T-cell (primary cell): ENCODE data around the gene SLC15A4. TPM values are rescaled to one million over a fixed set of nuclear protein-coding genes. Genes with fewer than 3 reads are reported as not detected.

ENCODE experiments used
- ATAC-seq, 4 experiments: fragments of 200-7000 bp in 3 of 4; fragments of 150-1000 bp in 1 of 4; cut with Tn5 transposase; replicated peaks in 1 of 4; 1 replicate in 3 of 4; 2 replicates in 1 of 4; pipeline ENCODE4 v1.10.0; 2021; ENCODE audit warnings: moderate library complexity in 3 of 4, mild to moderate bottlenecking in 2 of 4, moderate number of reproducible peaks in 1 of 4
- CTCF ChIA-PET, 2 donors: fragments of 300-600 bp; sonication (Branson Sonifier 250); formaldehyde crosslinking; loops; one replicate each; lab custom pipeline; 2022; ENCODE audit warnings: antibody characterized with exemption in 2 of 2; lab: Charles Lee
- POLR2A ChIA-PET, 2 donors: fragments of 300-600 bp; sonication (Branson Sonifier 250); formaldehyde crosslinking; loops; one replicate each; lab custom pipeline; 2022; ENCODE audit warnings: antibody characterized with exemption in 2 of 2; lab: Charles Lee
- DNase-seq, 35 experiments: peaks; one replicate each; pipeline versions ENCODE4 v3.0.0 to v3.0.0-alpha.2; 2013 to 2023
- H3K27ac ChIP-seq: one replicate; pipeline ENCODE4 v1.5.1; 2013; ENCODE audit warnings: low read length
- H3K27me3 ChIP-seq, 2 experiments: replicated peaks in 1 of 2; 1 replicate in 1 of 2; 2 replicates in 1 of 2; pipeline versions ENCODE4 v1.6.1 to v1.7.0; 2013; ENCODE audit warnings: low read length in 1 of 2, mixed read lengths in 1 of 2; ENCODE audit not compliant: control insufficient read depth in 2 of 2, insufficient read depth in 2 of 2; ENCODE audit errors: extremely low read depth in 1 of 2
- H3K36me3 ChIP-seq, 2 donors: 1 replicate in 1 of 2; 2 replicates in 1 of 2; pipeline versions ENCODE4 v1.6.1 to v1.7.0; 2013; ENCODE audit warnings: low read length in 1 of 2; ENCODE audit not compliant: control insufficient read depth in 2 of 2, insufficient read depth in 1 of 2; ENCODE audit errors: extremely low read depth in 1 of 2
- H3K4me1 ChIP-seq, 2 experiments: 1 replicate in 1 of 2; 2 replicates in 1 of 2; pipeline versions ENCODE4 v1.6.1 to v1.7.0; 2013; ENCODE audit warnings: low read length in 2 of 2, mixed read lengths in 1 of 2; ENCODE audit not compliant: insufficient read depth in 2 of 2, control insufficient read depth in 1 of 2; ENCODE audit errors: extremely low read depth in 1 of 2
- H3K4me3 ChIP-seq, 2 donors: 1 replicate in 1 of 2; 2 replicates in 1 of 2; pipeline versions ENCODE4 v1.5.1 to v1.7.0; 2013; ENCODE audit warnings: mild to moderate bottlenecking in 2 of 2, low read length in 1 of 2, moderate library complexity in 1 of 2; ENCODE audit not compliant: control insufficient read depth in 1 of 2; ENCODE audit errors: extremely low read depth in 1 of 2
- H3K9me3 ChIP-seq: 2 replicates; pipeline ENCODE4 v1.7.0; 2013
- H3K27ac Mint-ChIP-seq, 2 donors: one replicate each; pipeline ENCODE4 v1.8.0; 2020 to 2021; ENCODE audit warnings: mild to moderate bottlenecking in 2 of 2, mixed read lengths in 2 of 2
- H3K27me3 Mint-ChIP-seq, 2 donors: one replicate each; pipeline ENCODE4 v1.8.0; 2021 to 2022; ENCODE audit warnings: mixed read lengths in 2 of 2
- H3K36me3 Mint-ChIP-seq: one replicate; pipeline ENCODE4 v1.8.0; 2021; ENCODE audit warnings: mixed read lengths
- H3K4me1 Mint-ChIP-seq, 3 donors: one replicate each; pipeline ENCODE4 v1.8.0; 2020 to 2022; ENCODE audit warnings: mixed read lengths in 3 of 3, mild to moderate bottlenecking in 1 of 3
- H3K4me3 Mint-ChIP-seq, 3 donors: one replicate each; pipeline ENCODE4 v1.8.0; 2020 to 2022; ENCODE audit warnings: mild to moderate bottlenecking in 3 of 3, mixed read lengths in 3 of 3, moderate library complexity in 3 of 3
- H3K9me3 Mint-ChIP-seq, 3 donors: one replicate each; pipeline ENCODE4 v1.8.0; 2020 to 2022; ENCODE audit warnings: mixed read lengths in 3 of 3
- WGBS: methylation state at CpG from one replicate; pipeline ENCODE4 v1.1.5; 2013; ENCODE audit warnings: missing lambda C conversion rate; ENCODE audit not compliant: insufficient coverage; 5-methylcytosine and 5-hydroxymethylcytosine counted together
- total RNA-seq, 35 experiments: library from RNA in 6 of 35; stranded (reverse) in 6 of 35; fragments of 120-200 nt in 1 of 35; gene quantifications; one replicate each; pipeline versions ENCODE4 v1.2.1 to v1.2.4 and lab custom pipeline; 2013 to 2026

The SLC15A4 gene
- total RNA-seq, 5 donors from 2014 or later (not counting 1 experiment from before 2014, with no cell fraction given), result 17.6 to 31.0 (median 20.9) TPM

DNA sequence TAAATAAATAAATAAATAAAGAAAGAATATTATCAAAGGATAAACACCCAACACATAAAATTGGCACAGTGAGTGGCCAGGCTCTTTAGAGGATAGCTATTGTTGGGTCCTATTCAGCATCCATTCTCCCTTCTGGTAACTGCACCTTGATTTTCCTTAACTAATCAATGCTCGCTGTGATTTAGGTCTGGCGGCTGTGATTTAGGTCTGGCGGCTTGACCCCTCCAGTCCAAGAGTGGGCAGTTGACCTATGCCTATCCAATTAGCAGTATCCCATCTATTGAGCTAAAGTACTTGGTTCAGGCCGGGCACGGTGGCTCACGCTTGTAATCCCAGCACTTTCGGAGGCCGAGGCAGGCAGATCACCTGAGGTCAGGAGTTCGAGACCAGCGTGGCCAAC lies 9.7 kb upstream of the SLC15A4 start:
- no peaks in the 10 kb centered on the region for H3K36me3 ChIP-seq

DNA sequence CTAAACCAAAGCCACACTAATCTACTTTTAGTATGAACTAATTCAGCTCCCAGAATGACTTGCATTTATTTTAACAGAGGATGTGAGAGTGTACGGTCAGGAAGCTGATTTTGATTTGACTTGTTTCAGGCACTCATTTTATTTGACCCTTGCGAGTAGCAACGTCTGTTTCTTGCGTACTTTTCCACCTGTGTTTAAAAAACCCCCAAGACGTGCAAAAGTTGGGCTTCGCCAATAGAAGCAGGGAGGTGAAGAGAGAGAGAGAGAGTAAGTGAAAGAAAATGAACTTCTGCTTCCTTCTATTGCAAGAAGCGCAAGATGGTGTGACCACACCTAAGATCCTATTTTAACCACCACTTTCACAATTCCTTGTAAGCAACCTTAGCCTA lies 6.7 kb upstream of the SLC15A4 start:
- Histone ChIP-seq H3K27ac (peak overlapping the region; percentile 0), H3K9me3 (no peaks in the 10 kb centered on the region), H3K4me1 (peaks cover 0 to 7% of the 10 kb centered on the region in 2 experiments), H3K27me3 (no peaks in the 10 kb centered on the region), H3K36me3 (no peaks in the 10 kb centered on the region), H3K4me3 (no peak overlapping the region)
- Mint-ChIP-seq H3K9me3 (peaks cover 0 to 7% (median 0%) of the 10 kb centered on the region in 3 donors), H3K4me1 (peaks cover 2 to 16% (median 13%) of the 10 kb centered on the region in 3 donors), H3K27me3 (peaks cover 2 to 8% of the 10 kb centered on the region in 2 donors), H3K36me3 (no peaks in the 10 kb centered on the region), H3K4me3 (no peak overlapping the region), H3K27ac (peak overlapping the region in 1 of 2 donors; percentile 69)
- POLR2A ChIA-PET, result no interaction called here
- CTCF ChIA-PET, result interaction anchor here in 1 of 2 donors (0.6 kb wide), 1 partner anchor 11 kb away, joined by 3 read pairs; no protein-coding TSS in a partner anchor
- DNase-seq (no peak), ATAC-seq (no peak)
- WGBS, result 26% methylated on average over 6 of the region's 7 CpGs

More for the DNA sequence above, 9.7 kb upstream of the SLC15A4 start:
- no peaks in the 10 kb centered on the region for H3K36me3 Mint-ChIP-seq
- Histone ChIP-seq H3K27me3 (peaks cover 0 to 3% of the 10 kb centered on the region in 2 experiments), H3K4me1 (peaks cover 0 to 7% of the 10 kb centered on the region in 2 experiments), H3K4me3 (no peak overlapping the region), H3K27ac (no peak overlapping the region), H3K9me3 (no peaks in the 10 kb centered on the region)
- H3K27me3 Mint-ChIP-seq, result peaks cover 0 to 14% of the 10 kb centered on the region in 2 donors
- POLR2A ChIA-PET, result no interaction called here
- no peaks in the 10 kb centered on the region for H3K9me3 Mint-ChIP-seq
- H3K4me1 Mint-ChIP-seq, result peaks cover 2 to 16% (median 13%) of the 10 kb centered on the region in 3 donors
- CTCF ChIA-PET, result no interaction called here
- H3K4me3 Mint-ChIP-seq, result no peak overlapping the region
- WGBS, result 98% methylated on average over 10 of the region's 10 CpGs
- ATAC-seq, result no peak
- H3K27ac Mint-ChIP-seq, result no peak overlapping the region
- no peak for DNase-seq

DNA sequence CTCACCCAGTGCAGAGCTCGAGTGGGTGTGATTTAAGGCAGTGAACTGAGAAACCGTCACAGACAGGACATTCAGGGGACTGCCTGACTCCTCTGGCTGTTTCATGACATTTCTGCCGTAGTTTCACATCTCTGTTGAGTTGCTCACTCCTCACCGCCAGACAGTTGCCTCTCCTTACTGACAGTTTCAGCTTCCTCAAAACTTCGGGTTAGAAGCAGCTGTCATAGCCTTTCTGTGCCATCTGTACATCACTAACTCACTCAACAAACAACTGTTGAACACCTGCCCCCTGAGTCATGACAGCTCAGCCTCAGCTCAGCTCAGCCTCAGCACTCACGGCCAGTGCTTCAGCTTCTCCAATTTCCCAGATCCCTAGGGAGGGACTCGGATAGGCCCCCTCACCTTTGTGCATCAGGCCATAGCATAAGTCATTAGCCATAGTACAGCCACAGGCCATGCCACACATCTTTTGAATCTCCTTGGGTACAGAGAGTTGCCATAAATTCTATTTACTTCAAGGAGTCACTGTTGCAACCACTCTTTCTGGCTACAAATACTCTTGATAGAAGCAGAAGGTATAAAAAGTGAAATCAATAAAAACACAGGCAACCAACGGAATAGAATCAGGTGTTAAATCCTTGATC lies 6.2 kb upstream of the SLC15A4 start:
- H3K27ac Mint-ChIP-seq, result peak overlapping the region in 1 of 2 donors; percentile 50
- CTCF ChIA-PET, result interaction anchor here in 1 of 2 donors (0.5 to 0.6 kb wide), 2 partner anchors 11 to 26 kb away, joined by 3 to 6 read pairs; no protein-coding TSS in a partner anchor
- Histone ChIP-seq H3K9me3 (no peaks in the 10 kb centered on the region), H3K27me3 (no peaks in the 10 kb centered on the region), H3K4me3 (no peak overlapping the region), H3K4me1 (peaks cover 0 to 7% of the 10 kb centered on the region in 2 experiments), H3K27ac (peak overlapping the region; percentile 0), H3K36me3 (no peaks in the 10 kb centered on the region)
- ATAC-seq, result peak in 3 of 4 experiments; percentile 9 to 29 (median 29)
- H3K9me3 Mint-ChIP-seq, result peaks cover 0 to 7% (median 0%) of the 10 kb centered on the region in 3 donors
- peaks cover 3 to 8% of the 10 kb centered on the region in 2 donors for H3K27me3 Mint-ChIP-seq
- POLR2A ChIA-PET, result no interaction called here
- H3K4me3 Mint-ChIP-seq, result no peak overlapping the region
- DNase-seq, result peak in 1 of 35 experiments; percentile 33
- WGBS, result 35% methylated on average over 6 of the region's 8 CpGs
- no peaks in the 10 kb centered on the region for H3K36me3 Mint-ChIP-seq
- peaks cover 2 to 17% (median 15%) of the 10 kb centered on the region in 3 donors for H3K4me1 Mint-ChIP-seq

DNA sequence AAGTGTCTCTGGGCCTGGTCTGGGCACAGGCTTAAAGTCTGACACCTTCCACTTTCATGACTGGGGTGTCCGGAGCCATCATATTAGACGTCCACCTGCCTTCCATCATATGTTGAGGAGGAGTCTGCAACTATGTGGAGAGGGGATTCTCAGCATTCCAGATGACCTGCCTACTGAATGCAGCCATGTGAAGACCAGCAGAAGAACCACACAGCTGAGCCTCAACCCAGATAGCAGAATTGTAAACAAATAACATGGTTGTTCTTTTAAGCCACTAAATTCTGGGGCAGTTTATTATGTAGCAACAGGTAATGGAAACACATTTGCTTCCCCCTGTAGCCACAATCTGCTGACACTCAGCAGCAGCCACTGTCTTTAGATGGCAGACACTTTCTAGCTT lies 4.0 kb upstream of the SLC15A4 start:
- CTCF ChIA-PET, result no interaction called here
- H3K4me1 ChIP-seq, result peaks cover 2 to 21% of the 10 kb centered on the region in 2 experiments
- no peak overlapping the region for H3K4me3 ChIP-seq
- H3K9me3 ChIP-seq, result no peaks in the 10 kb centered on the region
- POLR2A ChIA-PET, result no interaction called here
- ATAC-seq, result no peak
- Mint-ChIP-seq H3K9me3 (peaks cover 0 to 7% (median 0%) of the 10 kb centered on the region in 3 donors), H3K4me3 (no peak overlapping the region), H3K27me3 (peaks cover 4 to 8% of the 10 kb centered on the region in 2 donors), H3K27ac (no peak overlapping the region), H3K4me1 (peaks cover 4 to 23% (median 17%) of the 10 kb centered on the region in 3 donors), H3K36me3 (no peaks in the 10 kb centered on the region)
- H3K36me3 ChIP-seq, result no peaks in the 10 kb centered on the region
- DNase-seq, result no peak
- WGBS, result no CpG with 5 or more reads among the region's 2 CpGs
- no peak overlapping the region for H3K27ac ChIP-seq
- peaks cover 0 to 7% of the 10 kb centered on the region in 2 experiments for H3K27me3 ChIP-seq

DNA sequence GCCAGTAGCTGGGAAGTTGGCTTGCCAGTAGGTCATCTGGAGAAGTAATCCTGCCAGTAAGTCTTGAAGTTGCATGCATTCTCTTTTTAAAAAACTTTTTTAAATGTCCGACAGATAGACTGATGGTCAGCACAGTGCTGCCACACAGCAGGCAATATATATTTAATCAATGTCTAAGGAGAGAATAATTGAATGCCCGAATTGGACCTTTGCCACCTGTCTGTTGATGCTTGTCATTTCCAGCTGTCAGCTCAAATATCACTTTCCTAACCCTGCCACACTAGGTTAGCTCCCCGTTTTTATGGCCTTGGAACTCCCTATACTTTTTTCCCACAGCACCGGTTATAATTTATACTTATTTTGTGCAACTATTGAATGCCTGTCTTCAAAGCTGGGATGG lies 2.1 kb upstream of the SLC15A4 start:
- H3K36me3 ChIP-seq, result no peaks in the 10 kb centered on the region
- H3K36me3 Mint-ChIP-seq, result peaks cover 7% of the 10 kb centered on the region
- CTCF ChIA-PET, result interaction anchor here in 1 of 2 donors (0.7 kb wide), 1 partner anchor 96 kb away, joined by 3 read pairs; no protein-coding TSS in a partner anchor
- H3K4me1 ChIP-seq, result peaks cover 7 to 40% of the 10 kb centered on the region in 2 experiments
- H3K27ac Mint-ChIP-seq, result no peak overlapping the region
- POLR2A ChIA-PET, result no interaction called here
- peaks cover 0 to 7% (median 0%) of the 10 kb centered on the region in 3 donors for H3K9me3 Mint-ChIP-seq
- H3K27me3 Mint-ChIP-seq, result peaks cover 4 to 8% of the 10 kb centered on the region in 2 donors
- DNase-seq (no peak), ATAC-seq (no peak)
- no CpG with 5 or more reads among the region's 4 CpGs for WGBS
- H3K4me1 Mint-ChIP-seq, result peaks cover 18 to 38% (median 32%) of the 10 kb centered on the region in 3 donors
- peak overlapping the region in 1 of 3 donors; percentile 34 for H3K4me3 Mint-ChIP-seq
- no peak overlapping the region for H3K4me3 ChIP-seq
- no peaks in the 10 kb centered on the region for H3K9me3 ChIP-seq
- peaks cover 0 to 7% of the 10 kb centered on the region in 2 experiments for H3K27me3 ChIP-seq
- no peak overlapping the region for H3K27ac ChIP-seq

DNA sequence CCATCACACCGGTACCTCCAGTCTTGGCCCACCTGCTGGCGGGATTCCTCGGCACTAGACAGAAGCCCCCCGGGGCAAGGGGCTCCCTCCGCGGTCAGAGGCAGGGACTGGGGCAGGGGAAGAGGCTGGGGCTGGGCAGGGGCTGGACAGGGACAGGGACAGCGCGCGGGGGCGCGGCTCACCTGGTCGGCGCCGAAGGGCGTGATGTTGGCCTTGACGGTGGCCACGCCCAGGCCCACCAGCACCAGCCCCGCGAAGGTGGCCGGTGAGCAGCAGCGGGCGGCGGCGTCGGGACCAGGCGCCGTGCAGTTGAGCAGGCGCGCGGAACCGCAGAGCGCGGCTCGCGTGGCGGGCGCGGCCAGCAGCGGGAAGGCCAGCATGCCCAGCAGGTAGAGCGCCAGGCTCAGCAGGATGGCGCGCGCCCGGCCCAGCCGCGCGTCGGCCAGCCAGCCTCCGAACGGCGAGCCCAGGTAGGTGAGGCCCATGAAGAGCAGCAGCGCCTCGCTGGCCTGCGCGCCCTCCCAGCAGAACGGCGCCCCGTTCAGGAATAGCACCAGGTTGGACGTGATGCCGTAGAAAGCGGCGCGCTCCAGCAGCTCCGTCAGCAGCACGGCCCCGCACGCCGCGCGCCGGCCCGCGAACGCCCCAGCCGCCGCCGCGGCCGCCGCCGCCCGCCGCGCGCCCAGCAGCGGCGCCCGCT lies 392 bp downstream of the SLC15A4 start:
- peaks cover 38 to 41% (median 38%) of the 10 kb centered on the region in 3 donors for H3K4me1 Mint-ChIP-seq
- no peak overlapping the region for H3K27ac ChIP-seq
- 1% methylated on average over 84 of the region's 88 CpGs for WGBS
- peaks cover 0 to 7% of the 10 kb centered on the region in 2 experiments for H3K27me3 ChIP-seq
- H3K4me3 Mint-ChIP-seq, result peak overlapping the region; percentile 77 to 81 (median 80)
- peaks cover 0 to 8% of the 10 kb centered on the region in 2 donors for H3K36me3 ChIP-seq
- POLR2A ChIA-PET, result no interaction called here
- H3K4me3 ChIP-seq, result peak overlapping the region; percentile 64 to 84
- peaks cover 14% of the 10 kb centered on the region for H3K36me3 Mint-ChIP-seq
- CTCF ChIA-PET, result interaction anchor here in 1 of 2 donors (1.4 kb wide), 1 partner anchor 40 kb away, joined by 7 read pairs; no protein-coding TSS in a partner anchor
- DNase-seq (peak in 1 of 35 experiments; percentile 4), ATAC-seq (peak in 2 of 4 experiments; percentile 66 to 70)
- H3K27me3 Mint-ChIP-seq, result peaks cover 0 to 4% of the 10 kb centered on the region in 2 donors
- no peaks in the 10 kb centered on the region for H3K9me3 ChIP-seq
- peaks cover 9 to 49% of the 10 kb centered on the region in 2 experiments for H3K4me1 ChIP-seq
- H3K27ac Mint-ChIP-seq, result peak overlapping the region in 1 of 2 donors; percentile 52
- H3K9me3 Mint-ChIP-seq, result peaks cover 0 to 7% (median 0%) of the 10 kb centered on the region in 3 donors
